HG03460 (cell line): ENCODE data around the gene AGER.
"Not testable (repeated sequence)": the region's sequence is repeated elsewhere in the genome, so short reads cannot be mapped to it uniquely, and the experiment has no call there.

ENCODE experiments used
- ATAC-seq: cut with Tn5 transposase; IDR thresholded peaks from one replicate; pipeline ENCODE4 v1.9.1; 2021; ENCODE audit not compliant: unreplicated experiment

The AGER gene

DNA sequence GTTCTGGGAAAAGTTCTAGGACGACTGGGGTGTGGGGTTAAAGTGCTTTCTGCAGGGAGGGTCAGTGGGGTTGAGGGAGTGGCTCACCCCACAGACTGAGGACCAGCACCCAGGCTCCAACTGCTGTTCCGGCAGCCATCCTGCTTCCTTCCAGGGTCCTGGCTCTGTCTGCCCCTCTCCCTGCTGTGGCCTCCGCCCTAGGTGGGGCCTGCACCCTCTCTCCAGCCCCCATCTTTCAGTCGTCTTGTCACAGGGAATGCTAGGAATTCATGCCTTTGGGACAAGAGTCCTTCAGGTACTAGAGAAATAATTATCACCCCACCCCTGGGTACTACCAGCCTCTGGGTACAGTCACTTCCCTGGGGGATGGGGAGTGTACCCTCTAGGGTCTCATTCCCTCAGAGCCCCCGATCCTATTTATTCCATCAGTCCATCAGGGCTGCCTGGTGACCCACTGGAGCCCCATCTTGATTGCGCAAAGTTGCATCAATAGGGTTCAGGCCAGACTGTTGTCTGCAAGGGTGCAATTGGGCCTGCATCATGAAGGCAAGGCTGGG lies at the start of gene AGER:
AGER (minus strand) TSS at position 170 of the 557 bp plus-strand sequence; CDS start at position 139, 31 bp downstream.
- no peak for ATAC-seq

DNA sequence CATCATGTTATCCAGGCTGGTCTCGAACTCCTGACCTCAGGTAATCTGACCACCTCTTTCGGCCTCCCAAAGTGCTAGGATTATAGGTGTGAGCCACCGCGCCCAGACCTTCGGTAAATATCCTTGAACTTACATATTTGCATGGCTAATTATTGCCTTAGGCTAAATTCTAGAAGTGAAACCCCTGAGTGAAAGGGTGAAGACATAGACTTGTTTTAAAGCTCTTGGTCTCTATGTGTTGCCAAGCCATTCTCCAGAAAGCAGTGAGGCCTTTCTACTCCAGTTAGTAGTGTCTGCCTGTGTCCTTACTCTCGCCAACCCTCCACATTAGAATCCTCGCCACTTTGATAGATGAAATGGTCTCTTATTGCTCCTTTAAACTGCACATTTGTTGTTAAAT lies 42.4 kb upstream of the AGER start:
- ATAC-seq, result no peak

DNA sequence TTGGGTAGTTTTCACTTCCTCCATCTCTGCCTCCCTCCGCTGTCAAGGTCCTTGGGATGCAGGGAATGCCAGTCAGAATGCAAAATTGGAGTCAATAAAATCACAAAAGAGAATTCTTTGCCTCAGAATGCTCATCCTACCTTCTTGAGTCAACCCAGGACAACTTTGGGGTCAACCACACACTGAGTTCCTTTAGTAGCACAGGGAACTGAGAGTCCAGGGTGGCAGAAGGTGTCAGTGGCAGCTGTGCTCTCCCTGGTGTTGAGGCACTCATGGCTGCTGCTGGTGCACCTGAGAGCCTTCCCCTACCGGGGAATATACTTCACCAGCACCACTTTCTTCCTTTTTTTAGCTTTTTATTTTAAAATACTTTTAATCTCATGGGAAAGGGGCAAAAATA lies 40.6 kb upstream of the AGER start:
- ATAC-seq, result no peak

DNA sequence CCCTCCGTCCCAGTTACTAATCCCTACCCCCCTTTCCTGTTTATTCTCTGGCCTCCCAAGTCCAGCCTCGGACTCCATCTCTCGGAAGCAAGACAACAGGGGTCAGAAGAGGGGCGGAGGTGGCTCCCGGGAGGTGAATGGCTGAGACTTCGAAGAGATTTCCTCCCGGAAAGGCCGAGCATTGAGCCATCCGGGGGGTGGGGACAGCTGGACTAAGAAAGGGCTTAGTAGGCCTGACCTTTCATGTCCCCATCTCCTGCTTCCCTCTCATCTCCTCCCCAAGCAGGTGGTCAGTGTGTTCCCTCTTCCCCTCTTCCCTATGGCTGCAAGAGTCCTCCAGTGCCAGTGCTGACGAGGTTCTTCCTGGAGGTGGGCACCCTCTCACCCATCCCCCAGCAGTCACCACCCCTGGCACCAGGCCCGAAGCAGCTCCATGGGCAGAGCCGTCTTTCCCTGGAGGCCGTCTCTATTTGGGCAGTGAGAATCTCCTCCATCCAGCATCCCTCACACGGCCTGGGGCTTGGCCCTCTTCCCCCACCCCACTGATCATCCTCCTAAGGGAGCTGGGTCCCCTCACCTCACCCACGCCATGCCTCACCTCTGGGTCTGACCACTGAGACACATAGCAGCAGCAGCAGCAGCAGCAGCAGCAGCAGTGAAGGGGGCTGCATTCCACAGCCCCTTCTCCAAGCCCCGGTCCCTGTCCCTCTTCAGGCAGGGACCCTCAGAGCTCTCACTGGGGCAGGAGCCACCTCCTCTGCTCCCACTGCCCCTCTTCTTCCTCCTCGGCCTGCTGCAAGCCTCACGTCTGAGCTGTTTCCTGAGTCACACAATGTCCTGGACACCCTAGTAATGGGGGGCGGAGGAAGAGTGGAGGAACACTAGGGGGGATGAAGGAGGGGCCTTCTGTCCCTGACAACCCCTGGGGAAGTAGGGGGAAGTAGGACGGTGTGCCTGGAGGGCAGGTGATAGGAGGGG lies 39.5 kb upstream of the AGER start, which contains the start of gene NOTCH4:
NOTCH4 (minus strand) TSS at position 810 of the 978 bp plus-strand sequence; CDS start at position 671, 139 bp downstream.
- no peak for ATAC-seq

DNA sequence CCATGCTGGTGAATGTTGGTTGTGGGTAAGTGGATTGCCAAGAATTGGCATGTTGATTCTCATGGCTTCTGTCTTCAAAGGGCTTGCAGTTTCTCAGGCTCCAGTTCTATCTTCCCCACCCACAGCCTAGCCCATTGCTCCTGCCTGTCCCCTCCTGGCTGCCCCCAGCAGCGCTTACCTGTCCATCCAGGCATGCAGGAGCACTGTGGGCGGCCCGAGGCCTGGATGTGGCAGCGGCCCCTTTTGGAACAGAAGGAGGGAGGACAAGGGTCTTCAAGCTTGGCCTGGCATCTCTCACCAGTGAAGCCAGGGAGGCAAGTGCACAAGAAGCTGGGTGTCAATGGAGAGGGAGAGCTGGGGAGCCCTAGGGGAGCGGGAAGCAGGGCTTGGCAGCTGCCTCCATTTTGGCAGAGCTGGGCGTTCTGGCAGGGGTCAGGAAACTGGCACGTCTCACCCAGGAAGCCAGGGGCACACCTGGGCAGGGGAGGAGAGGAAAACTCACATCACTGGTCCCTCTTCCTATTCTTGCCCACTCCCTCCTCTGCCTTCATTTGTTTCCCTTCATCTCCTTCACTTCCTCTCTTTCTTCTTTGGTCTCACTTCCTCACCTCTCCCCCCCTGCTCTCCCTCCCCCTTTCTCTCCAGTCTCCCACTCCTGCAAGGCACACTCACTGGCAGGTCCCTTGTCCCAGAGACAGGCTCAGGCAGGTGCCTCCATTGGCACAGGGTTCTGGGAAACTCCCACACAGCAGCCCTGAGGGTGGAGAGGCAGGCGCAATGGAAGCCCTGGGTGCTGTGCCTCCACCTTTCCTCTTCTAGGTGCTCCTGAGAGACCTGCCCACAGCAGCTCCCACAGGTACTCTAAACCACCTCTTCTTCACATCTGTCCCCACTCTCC lies 38.5 kb upstream of the AGER start:
- no peak for ATAC-seq

DNA sequence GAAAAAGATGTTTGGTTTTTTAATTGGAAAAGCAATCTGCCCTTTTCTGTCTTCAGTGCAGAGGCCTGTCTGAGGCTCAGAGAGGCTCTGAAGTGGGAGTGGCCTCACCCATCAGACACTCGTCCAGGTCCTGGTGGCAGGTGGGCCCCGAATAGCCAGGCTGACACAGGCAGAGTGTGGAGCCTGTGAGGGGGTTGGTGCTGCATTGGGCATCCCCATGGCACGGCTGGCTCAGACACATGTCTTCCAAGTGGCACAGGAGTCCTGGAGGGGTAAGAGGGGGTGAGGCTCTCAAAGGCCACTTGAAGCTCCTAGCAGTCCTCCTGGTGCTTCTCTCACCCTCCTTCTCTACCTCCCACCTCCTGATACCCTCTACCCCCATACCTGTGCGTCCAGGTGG lies 36.0 kb upstream of the AGER start:
- ATAC-seq, result no peak

DNA sequence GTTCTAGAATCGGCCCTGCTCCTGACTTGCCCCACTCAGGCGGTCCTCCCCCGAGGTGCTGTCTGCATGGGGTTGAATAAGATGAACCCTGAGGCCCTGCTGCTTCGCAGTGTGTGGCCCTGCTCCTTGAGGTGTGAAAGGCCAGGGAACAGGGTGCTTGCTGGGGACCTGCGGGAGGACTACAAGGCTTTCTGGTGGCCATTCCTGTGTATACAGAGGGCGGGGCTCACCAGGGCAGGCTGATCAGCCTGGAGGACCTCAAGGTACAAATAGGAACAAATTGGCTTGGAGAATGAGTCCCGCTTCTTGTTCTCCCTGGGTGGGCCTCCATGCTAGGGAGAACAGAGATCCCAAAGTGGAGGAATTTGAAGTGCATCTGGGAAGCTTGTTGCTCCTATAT lies 34.1 kb upstream of the AGER start:
- ATAC-seq, result no peak

DNA sequence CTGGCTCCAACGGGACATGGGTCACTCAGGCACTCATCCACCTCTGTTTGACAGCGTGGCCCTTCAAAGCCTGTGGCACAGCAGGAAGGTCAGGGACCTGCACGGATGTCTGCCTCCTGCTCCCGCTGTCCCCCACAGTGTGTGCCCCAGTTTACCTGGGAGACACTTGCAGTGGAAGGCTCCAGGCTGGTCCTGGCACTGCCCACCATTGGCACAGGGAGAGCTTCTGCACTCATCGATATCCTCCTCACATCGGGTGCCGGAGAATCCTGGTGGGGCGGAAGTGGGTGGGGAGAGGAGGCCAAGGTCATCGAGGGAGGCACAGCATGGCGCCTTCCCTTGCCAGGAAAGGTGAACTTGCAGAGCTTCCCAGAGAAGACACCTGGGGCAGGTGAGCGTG lies 32.9 kb upstream of the AGER start:
- ATAC-seq, result no peak

DNA sequence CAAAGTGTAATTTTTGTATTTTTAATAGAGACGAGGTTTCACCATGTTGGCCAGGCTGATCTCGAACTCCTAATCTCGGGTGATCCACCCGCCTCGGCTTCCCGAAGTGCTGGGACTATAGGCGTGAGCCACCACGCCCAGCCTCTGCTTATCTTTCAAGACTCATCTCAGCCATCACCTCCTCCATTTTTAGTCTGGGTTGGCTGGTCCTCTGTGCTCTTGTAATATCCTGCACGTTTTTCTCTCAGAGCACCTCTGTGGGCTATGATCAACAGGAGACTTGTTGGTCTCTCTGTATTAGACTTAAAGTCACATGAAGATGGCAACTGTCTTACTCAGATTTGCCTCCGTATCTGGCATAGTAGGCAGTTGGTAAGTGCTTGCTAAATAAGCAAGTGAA lies 32.2 kb upstream of the AGER start:
- ATAC-seq, result no peak

DNA sequence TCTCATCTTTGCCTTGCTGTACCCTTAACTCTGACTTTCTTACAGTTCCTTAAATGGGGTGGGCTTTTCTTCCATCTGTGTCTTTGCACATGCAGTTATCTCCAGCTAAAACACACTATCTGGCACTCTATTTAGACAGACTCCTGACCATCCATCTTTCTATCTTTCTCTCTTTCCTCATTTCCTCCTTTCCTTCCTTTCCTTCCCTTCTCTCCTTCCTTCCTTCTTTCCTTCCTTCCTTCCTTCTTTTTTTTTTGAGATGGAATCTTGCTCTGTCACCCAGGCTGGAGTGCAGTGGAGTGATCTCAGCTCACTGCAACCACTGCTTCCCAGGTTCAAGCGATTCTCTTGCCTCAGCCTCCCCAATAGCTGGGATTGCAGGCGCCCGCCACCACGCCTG lies 31.6 kb upstream of the AGER start:
- ATAC-seq, result no peak

DNA sequence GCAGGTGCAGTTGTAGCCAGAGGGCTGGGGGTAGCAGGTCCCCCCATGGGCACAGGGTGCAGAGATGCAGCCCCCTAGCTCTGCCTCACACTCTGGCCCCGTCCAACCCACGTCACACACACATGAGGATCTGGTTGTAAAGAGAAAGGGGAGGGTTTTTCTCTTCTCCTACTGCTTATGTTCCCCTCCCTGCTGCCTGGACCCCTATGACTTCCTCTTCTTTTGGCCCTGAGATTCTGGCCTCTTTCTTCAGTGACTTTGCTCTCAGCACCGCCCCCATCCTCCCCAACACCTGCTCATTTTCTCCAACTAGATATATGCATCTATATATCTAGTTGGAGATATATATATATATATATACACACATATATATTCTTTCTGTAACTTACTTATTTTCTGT lies 30.1 kb upstream of the AGER start:
- no peak for ATAC-seq

DNA sequence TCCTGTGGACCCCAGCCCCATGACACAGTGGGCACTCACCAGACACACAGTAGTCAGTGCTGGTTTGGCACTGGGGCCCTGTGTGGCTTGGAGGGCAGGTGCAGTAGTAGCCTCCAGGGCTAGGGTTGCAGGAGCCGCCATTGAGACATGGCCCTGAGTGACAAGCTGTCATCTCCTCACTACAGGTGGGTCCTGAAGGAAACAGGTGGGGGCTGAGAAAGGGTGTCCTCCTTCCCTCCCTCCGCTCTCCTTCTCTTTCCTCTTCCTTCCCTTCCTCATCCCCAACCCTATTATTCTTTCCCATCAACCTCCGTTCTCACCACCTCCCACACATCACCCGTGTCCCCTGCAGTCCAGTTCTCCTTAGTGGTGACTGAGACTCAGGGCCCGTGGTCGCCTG lies 29.6 kb upstream of the AGER start:
- no peak for ATAC-seq

DNA sequence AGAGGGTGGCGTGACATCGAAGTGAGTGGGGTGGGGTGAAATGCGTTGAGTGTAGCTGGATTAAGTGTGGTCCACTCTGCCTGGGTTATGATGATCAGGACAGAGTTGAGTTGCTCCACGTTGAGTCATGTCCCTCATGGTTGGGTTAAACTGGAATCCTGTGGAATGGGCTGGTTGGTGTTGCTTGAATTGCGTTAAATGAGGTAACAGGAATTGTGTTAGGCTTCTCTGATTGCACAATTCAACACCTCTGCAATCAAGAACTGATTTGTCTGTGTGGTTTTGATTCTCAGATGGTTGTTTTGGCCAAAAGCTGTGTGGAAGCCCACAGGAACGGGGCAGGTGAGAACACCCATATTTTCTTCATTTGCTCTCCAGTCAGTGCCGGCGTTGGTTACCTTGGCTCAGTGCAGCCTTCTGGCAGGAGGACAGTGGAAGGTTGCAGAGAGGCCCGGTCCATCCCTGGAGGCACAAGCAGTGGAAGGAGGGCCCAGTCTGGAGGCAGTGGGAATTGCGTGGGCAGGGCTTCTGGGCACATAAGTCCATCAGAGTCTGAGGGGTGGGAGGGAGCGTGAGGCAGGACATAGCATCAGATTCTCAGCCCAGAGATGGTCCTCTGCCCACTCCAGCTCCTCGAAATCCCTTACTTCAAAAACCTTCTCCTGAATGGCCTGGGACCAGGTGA lies 28.2 kb upstream of the AGER start:
- ATAC-seq, result no peak

DNA sequence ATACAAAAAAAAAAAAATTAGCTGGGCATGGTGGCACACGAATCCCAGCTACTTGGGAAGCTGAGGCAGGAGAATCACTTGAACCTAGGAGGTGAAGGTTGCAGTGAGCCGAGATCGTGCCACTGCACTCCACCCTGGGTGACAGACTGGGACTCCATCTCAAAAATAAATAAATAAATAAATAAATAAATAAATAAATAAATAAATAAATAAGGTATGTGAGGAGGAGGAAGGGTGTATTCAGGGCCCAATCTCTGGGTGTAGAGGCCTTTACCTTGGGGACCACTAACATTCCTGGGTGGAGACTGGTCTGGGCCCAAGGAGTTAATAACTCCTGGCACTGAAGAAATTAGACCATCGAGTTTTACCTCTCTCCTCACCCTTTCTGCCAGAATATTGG lies 27.4 kb upstream of the AGER start:
- ATAC-seq, result not testable (repeated sequence)

DNA sequence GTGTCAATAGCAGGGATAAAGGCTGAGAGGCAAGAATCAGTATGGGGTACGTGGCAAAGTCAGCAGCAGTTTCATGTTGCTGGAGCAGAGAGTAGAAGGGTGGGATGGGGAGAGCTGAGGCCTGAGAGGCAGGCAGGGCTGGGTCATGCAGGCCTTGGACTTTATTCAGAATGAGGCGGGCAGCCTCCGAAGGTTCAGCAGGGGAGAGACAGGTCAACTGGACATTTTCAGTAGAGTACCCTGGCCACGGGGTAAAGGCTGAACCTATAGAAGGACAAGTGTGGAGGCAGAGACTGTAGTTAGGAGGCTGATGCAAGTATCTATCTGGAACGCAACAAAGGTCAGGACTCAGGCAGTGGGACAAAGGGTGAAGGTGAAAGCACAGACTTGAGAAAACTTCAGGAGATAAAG lies 26.1 kb upstream of the AGER start:
- no peak for ATAC-seq

DNA sequence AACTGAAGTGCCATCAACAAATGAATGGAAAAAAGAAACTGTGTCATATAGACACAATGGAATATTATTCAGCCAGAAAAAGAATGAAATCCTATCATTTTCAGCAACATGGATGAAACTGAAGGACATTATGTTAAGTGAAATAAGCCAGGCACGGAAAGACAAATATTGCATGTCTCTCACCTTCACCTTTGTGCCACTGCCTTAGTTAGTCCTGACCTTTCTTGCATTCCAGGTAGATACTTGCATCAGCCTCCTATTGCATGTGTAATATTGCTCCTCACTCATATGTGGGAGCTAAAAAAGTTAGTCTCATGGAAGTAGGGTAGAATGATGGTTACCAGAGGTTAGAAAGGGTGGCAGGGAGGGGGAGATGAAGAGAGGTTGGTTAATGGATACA lies 24.9 kb upstream of the AGER start:
- no peak for ATAC-seq

DNA sequence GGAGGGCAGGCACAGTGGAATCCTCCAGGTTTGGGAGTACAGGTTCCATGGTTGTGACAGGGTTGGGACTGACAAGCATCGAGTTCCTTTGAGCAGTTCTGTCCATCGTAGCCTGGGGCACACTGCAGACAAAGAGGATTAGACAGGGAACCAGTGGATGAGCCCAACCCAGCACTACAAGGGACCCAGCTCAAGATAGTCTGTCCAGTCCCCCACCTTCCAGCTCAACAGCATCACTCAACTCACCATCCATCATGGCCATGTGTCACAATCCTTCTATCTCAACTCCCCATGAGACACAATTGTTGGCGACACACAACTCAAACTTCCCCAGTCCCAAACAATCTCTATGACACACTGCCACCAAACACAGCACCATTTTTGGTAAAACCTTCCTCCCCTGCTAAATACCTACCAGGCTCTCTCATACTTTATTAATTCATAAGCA lies 20.2 kb upstream of the AGER start:
- no peak for ATAC-seq

DNA sequence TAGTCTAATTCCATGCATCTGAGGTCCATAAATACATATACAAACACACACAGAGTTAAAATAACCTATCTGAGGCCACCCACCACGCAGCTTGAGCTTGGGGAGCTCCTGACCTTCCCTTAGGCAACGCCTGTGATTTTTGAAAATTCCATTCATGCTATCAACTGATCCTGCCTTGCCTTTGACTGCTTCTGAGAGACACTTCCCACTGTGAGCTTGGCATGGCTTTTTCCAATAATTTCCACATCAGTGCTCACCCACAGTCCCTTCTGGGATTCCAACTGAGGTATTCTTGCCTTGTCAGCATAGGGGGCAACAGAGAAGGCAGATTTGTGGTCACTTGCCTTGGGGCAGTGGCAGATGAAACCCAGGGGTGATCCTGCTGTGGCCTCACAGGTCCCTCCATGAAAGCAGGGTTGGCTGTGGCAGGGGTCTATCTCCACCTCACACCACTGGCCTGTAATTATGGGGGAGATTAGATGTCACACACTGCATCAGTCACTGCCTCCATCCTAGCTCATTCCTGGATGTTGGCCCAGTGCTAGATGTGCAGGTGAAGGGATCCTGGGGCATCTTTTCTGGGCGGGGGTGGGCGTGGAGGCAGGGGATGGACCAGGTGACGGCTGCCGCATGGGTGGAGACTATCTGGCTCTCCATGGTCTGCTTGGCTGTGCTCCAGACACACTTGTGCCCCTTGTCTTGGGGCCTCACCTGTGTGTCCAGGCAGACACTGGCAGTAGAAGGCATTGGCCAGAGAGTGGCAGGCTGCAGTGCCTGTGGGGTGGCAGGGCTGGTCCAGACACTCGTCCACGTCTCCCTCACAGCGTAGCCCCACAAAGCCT lies 19.6 kb upstream of the AGER start:
- no peak for ATAC-seq

DNA sequence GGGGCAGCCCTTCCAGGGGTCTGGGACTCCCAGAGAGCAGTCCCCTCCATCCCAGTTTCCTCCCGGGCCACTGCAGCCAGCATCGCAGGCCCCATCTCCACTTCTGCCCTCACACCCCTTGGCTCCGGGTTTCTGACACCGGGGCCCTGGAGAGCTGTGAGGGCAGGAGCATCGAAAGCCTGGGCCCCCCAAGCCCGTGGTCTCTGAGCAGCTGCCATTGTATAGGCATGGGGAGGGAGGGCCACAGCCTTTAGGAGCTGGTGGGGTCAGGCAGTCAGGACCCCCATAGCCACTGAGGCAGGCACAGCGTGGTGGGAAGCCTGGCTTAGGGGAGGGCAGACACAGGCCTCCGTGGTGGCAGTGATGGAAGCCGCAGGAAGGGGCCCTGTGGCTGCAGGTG lies 18.1 kb upstream of the AGER start:
- no peak for ATAC-seq
